ENCODE measurements around the gene KIRREL3.

Gene KIRREL3

GRCh38 chr11:126418887-126419286, 581.7 kb downstream of the KIRREL3 start:
- Histone ChIP-seq H3K9ac (ENCODE audit: low read length) (no peak overlapping the region), H3K4me3 (ENCODE audit: low read length) (no peak overlapping the region), H3K27ac (ENCODE audit: low read depth, low read length) (no peak overlapping the region), H3K27me3 (ENCODE audit: control insufficient read depth, insufficient read depth, low read length) (no peaks in the 10 kb centered on the region), H3K4me1 (ENCODE audit: control insufficient read depth, insufficient read depth, low read length) (peaks cover 20% of the 10 kb centered on the region), H3K36me3 (ENCODE audit: control insufficient read depth, insufficient read depth, low read length) (no peaks in the 10 kb centered on the region)

- H3K4me1 ChIP-seq (ENCODE audit: control insufficient read depth, insufficient read depth, low read length): peaks cover 20% of the 10 kb centered on the region
These were observed 583.3 kb downstream of the KIRREL3 start for GRCh38 chr11:126417091-126417862.

DNA sequence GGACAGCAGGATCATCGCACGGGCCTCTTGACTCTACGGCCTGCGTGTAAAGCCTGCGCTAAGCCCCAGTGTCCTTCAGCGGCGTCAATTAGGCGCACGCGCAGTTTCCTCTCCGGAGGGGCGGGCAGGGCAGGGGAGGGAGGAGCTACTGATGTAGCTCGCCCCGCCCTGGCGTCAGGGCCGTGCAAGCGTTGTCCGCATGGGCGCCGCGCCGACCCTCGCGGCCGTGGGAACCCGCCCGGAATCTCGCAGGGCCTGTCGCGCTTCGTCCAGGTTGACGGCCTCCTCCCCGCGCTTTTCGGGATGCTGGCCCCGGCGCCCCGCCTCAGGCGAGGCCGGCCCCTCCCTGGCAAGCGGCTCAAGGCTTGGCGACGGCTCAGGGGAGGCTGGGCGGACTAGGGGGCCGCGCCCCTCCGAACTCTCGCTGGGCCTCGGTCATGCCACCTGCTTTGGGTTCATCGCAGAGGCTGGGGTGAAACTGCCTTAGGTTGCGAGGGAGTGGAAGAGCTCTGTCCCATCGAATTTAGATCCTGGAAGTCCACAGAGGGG, 584.0 kb downstream of the KIRREL3 start:
- Histone ChIP-seq H3K4me1 (ENCODE audit: control insufficient read depth, insufficient read depth, low read length) (peaks cover 20% of the 10 kb centered on the region), H3K9ac (ENCODE audit: low read length) (no peak overlapping the region), H3K4me3 (ENCODE audit: low read length) (peak overlapping the region; percentile 58), H3K27ac (ENCODE audit: low read depth, low read length) (peak overlapping the region; percentile 88), H3K36me3 (ENCODE audit: control insufficient read depth, insufficient read depth, low read length) (peaks cover 4% of the 10 kb centered on the region), H3K27me3 (ENCODE audit: control insufficient read depth, insufficient read depth, low read length) (no peaks in the 10 kb centered on the region)

More at GRCh38 chr11:126417091-126417862, 583.3 kb downstream of the KIRREL3 start:
- Histone ChIP-seq H3K36me3 (ENCODE audit: control insufficient read depth, insufficient read depth, low read length) (peaks cover 4% of the 10 kb centered on the region), H3K27me3 (ENCODE audit: control insufficient read depth, insufficient read depth, low read length) (no peaks in the 10 kb centered on the region), H3K9ac (ENCODE audit: low read length) (no peak overlapping the region), H3K4me3 (ENCODE audit: low read length) (peak overlapping the region; percentile 58), H3K27ac (ENCODE audit: low read depth, low read length) (peak overlapping the region; percentile 68)

DNA sequence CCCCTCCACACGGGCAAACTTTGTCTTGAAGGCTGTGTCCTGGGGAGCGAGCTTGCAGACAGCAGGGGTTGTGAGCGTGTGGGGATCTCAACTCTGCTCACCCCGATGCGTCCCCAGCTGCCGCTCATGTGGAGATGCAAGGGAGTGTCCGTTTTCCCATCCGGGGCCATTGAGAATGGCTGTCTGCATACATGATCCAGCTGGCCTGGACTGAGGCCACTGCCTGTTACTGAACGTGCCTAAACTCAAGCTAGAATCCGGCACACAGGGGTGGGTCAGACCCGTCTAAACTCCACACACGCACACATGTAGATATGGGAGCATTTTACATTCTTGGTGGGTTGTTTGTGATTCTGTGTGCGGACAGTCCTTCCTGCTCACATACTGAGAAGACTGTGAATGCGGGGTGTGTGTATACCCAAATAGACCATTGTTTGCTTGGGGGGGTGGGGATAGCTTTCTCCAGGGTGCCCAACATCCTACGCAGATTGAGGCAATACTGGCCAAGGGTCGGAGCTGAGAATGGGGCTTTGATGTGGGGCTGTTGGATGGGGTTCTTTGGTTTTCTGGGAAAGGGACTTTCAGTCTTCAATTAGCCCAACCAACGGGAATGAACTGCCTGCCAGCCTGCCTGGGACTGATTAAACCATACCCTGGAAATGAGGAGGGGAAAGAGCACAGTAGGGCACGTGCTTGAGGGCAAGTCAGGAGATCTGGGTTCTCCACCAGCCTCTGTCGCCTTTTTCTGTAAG, 584.7 kb downstream of the KIRREL3 start:
- Histone ChIP-seq H3K4me3 (ENCODE audit: low read length) (peak overlapping the region; percentile 51), H3K4me1 (ENCODE audit: control insufficient read depth, insufficient read depth, low read length) (peaks cover 20% of the 10 kb centered on the region), H3K27ac (ENCODE audit: low read depth, low read length) (peak overlapping the region; percentile 88), H3K27me3 (ENCODE audit: control insufficient read depth, insufficient read depth, low read length) (no peaks in the 10 kb centered on the region), H3K9ac (ENCODE audit: low read length) (no peak overlapping the region), H3K36me3 (ENCODE audit: control insufficient read depth, insufficient read depth, low read length) (peaks cover 4% of the 10 kb centered on the region)

GRCh38 chr11:126415128-126415527, 585.4 kb downstream of the KIRREL3 start:
- peak overlapping the region; percentile 88 for H3K27ac ChIP-seq (ENCODE audit: low read depth, low read length)
- no peaks in the 10 kb centered on the region for H3K27me3 ChIP-seq (ENCODE audit: control insufficient read depth, insufficient read depth, low read length)
- H3K9ac ChIP-seq (ENCODE audit: low read length): no peak overlapping the region
- H3K4me1 ChIP-seq (ENCODE audit: control insufficient read depth, insufficient read depth, low read length): peaks cover 20% of the 10 kb centered on the region
- H3K36me3 ChIP-seq (ENCODE audit: control insufficient read depth, insufficient read depth, low read length): peaks cover 6% of the 10 kb centered on the region
- peak overlapping the region; percentile 35 for H3K4me3 ChIP-seq (ENCODE audit: low read length)

- H3K36me3 ChIP-seq (ENCODE audit: control insufficient read depth, insufficient read depth, low read length): peaks cover 7% of the 10 kb centered on the region
- H3K4me3 ChIP-seq (ENCODE audit: low read length): no peak overlapping the region
- H3K9ac ChIP-seq (ENCODE audit: low read length): no peak overlapping the region
- H3K27ac ChIP-seq (ENCODE audit: low read depth, low read length): peak overlapping the region; percentile 56
- H3K27me3 ChIP-seq (ENCODE audit: control insufficient read depth, insufficient read depth, low read length): no peaks in the 10 kb centered on the region
- H3K4me1 ChIP-seq (ENCODE audit: control insufficient read depth, insufficient read depth, low read length): peaks cover 20% of the 10 kb centered on the region
These were observed 586.0 kb downstream of the KIRREL3 start for GRCh38 chr11:126414615-126415014.

DNA sequence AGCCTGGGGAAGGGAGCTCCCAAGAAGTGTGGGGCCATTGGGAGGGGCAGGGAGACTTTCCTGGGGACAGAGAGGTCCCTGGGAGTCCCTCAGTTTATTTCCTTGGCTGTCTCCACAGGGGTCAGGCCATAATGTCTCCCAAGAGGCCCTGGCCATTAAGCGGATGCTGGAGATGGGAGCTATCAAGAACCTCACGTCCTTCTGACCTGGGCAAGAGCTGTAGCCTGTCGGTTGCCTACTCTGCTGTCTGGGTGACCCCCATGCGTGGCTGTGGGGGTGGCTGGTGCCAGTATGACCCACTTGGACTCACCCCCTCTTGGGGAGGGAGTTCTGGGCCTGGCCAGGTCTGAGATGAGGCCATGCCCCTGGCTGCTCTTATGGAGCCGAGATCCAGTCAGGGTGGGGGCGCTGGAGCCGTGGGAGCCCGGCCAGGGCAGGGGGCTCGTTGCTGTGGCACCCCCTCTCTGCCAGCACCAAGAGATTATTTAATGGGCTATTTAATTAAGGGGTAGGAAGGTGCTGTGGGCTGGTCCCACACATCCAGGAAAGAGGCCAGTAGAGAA, 586.6 kb downstream of the KIRREL3 start:
- Histone ChIP-seq H3K9ac (ENCODE audit: low read length) (no peak overlapping the region), H3K27me3 (ENCODE audit: control insufficient read depth, insufficient read depth, low read length) (no peaks in the 10 kb centered on the region), H3K36me3 (ENCODE audit: control insufficient read depth, insufficient read depth, low read length) (peaks cover 13% of the 10 kb centered on the region), H3K4me1 (ENCODE audit: control insufficient read depth, insufficient read depth, low read length) (peaks cover 20% of the 10 kb centered on the region), H3K27ac (ENCODE audit: low read depth, low read length) (peak overlapping the region; percentile 56), H3K4me3 (ENCODE audit: low read length) (no peak overlapping the region)

GRCh38 chr11:126413426-126413825, 587.1 kb downstream of the KIRREL3 start:
- no peak overlapping the region for H3K4me3 ChIP-seq (ENCODE audit: low read length)
- H3K9ac ChIP-seq (ENCODE audit: low read length): no peak overlapping the region
- H3K27ac ChIP-seq (ENCODE audit: low read depth, low read length): no peak overlapping the region
- H3K4me1 ChIP-seq (ENCODE audit: control insufficient read depth, insufficient read depth, low read length): peaks cover 20% of the 10 kb centered on the region
- H3K27me3 ChIP-seq (ENCODE audit: control insufficient read depth, insufficient read depth, low read length): no peaks in the 10 kb centered on the region
- H3K36me3 ChIP-seq (ENCODE audit: control insufficient read depth, insufficient read depth, low read length): peaks cover 18% of the 10 kb centered on the region

GRCh38 chr11:126411971-126412381, 588.6 kb downstream of the KIRREL3 start:
- no peak overlapping the region for H3K9ac ChIP-seq (ENCODE audit: low read length)
- peaks cover 18% of the 10 kb centered on the region for H3K36me3 ChIP-seq (ENCODE audit: control insufficient read depth, insufficient read depth, low read length)
- H3K4me1 ChIP-seq (ENCODE audit: control insufficient read depth, insufficient read depth, low read length): peaks cover 20% of the 10 kb centered on the region
- no peak overlapping the region for H3K4me3 ChIP-seq (ENCODE audit: low read length)
- no peak overlapping the region for H3K27ac ChIP-seq (ENCODE audit: low read depth, low read length)
- no peaks in the 10 kb centered on the region for H3K27me3 ChIP-seq (ENCODE audit: control insufficient read depth, insufficient read depth, low read length)

DNA sequence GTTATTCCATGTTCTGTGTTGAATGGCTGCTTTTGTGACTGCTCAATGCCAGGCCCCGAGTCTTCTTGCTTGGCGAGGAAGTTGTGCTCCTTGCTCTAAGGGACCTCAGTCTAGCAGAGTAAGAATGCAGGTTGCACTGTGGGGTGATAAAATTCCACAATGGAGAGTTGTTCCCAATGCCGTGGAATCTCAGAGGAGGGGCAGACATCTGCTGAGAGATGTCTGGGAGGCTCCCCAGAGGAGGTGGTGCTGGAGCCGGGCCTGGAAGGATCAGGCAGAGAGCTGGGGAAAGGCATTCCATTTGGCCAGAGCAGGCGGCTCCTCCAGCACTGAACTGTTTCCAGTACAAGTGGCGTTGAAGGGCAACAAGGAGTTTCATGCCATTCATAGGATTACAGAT, 589.9 kb downstream of the KIRREL3 start:
- H3K36me3 ChIP-seq (ENCODE audit: control insufficient read depth, insufficient read depth, low read length): peaks cover 18% of the 10 kb centered on the region
- H3K27me3 ChIP-seq (ENCODE audit: control insufficient read depth, insufficient read depth, low read length): no peaks in the 10 kb centered on the region
- no peak overlapping the region for H3K9ac ChIP-seq (ENCODE audit: low read length)
- no peak overlapping the region for H3K27ac ChIP-seq (ENCODE audit: low read depth, low read length)
- no peak overlapping the region for H3K4me3 ChIP-seq (ENCODE audit: low read length)
- peaks cover 13% of the 10 kb centered on the region for H3K4me1 ChIP-seq (ENCODE audit: control insufficient read depth, insufficient read depth, low read length)

DNA sequence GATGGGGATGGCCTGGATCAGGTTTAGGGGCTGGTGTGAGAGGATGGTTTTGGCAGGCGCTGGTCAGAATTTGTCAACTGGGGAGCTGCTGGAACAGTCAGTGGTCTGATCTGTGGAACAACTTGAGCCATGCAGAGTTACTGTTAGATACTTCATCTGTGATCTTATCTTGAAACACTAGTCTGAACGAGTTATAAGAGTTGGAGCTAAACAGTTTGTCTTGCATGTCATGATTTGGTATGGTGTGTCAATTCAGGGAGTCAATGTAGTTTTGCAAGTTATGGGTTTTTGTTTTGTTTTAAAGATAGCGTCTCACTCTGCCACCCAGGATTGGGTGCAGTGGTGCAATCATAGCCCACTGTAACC, 591.0 kb downstream of the KIRREL3 start:
- H3K36me3 ChIP-seq (ENCODE audit: control insufficient read depth, insufficient read depth, low read length): peaks cover 18% of the 10 kb centered on the region
- no peaks in the 10 kb centered on the region for H3K27me3 ChIP-seq (ENCODE audit: control insufficient read depth, insufficient read depth, low read length)
- H3K9ac ChIP-seq (ENCODE audit: low read length): no peak overlapping the region
- H3K27ac ChIP-seq (ENCODE audit: low read depth, low read length): no peak overlapping the region
- no peak overlapping the region for H3K4me3 ChIP-seq (ENCODE audit: low read length)
- H3K4me1 ChIP-seq (ENCODE audit: control insufficient read depth, insufficient read depth, low read length): peaks cover 4% of the 10 kb centered on the region

GRCh38 chr11:126408901-126409619, 591.5 kb downstream of the KIRREL3 start:
- Histone ChIP-seq H3K9ac (ENCODE audit: low read length) (no peak overlapping the region), H3K4me1 (ENCODE audit: control insufficient read depth, insufficient read depth, low read length) (no peaks in the 10 kb centered on the region), H3K36me3 (ENCODE audit: control insufficient read depth, insufficient read depth, low read length) (peaks cover 18% of the 10 kb centered on the region)

More at GRCh38 chr11:126408901-126409619, 591.5 kb downstream of the KIRREL3 start:
- H3K27me3 ChIP-seq (ENCODE audit: control insufficient read depth, insufficient read depth, low read length): no peaks in the 10 kb centered on the region
- no peak overlapping the region for H3K27ac ChIP-seq (ENCODE audit: low read depth, low read length)
- no peak overlapping the region for H3K4me3 ChIP-seq (ENCODE audit: low read length)

Measured in rectal smooth muscle tissue (tissue), 1 donor.